Activated CD4-positive, alpha-beta T cell treated with anti-CD3 and anti-CD28 coated beads, Interleukin-2, amount 10 ng/mL, durations not matched to agents 24 days and 14 days (primary cell): ENCODE results near the gene CLDND2. TPM values are rescaled to one million over a fixed set of nuclear protein-coding genes. Genes with fewer than 3 reads are reported as not detected.

ENCODE experiments used
- DNase-seq: peaks from one replicate; pipeline ENCODE4 v3.0.0; 2022
- H3K27ac Mint-ChIP-seq: one replicate; pipeline ENCODE4 v1.8.0; 2022; ENCODE audit warnings: mild to moderate bottlenecking, mixed read lengths
- H3K27me3 Mint-ChIP-seq: one replicate; pipeline ENCODE4 v1.8.0; 2022; ENCODE audit warnings: mixed read lengths
- H3K36me3 Mint-ChIP-seq: one replicate; pipeline ENCODE4 v1.8.0; 2022; ENCODE audit warnings: low read depth, mild to moderate bottlenecking, mixed read lengths
- H3K4me1 Mint-ChIP-seq: one replicate; pipeline ENCODE4 v1.8.0; 2021; ENCODE audit warnings: mixed read lengths
- H3K4me3 Mint-ChIP-seq: one replicate; pipeline ENCODE4 v1.8.0; 2022; ENCODE audit warnings: mild to moderate bottlenecking, moderate library complexity, mixed read lengths
- H3K9me3 Mint-ChIP-seq: one replicate; pipeline ENCODE4 v1.8.0; 2021; ENCODE audit warnings: mixed read lengths
- intact Hi-C: fragments of 100-400 bp; cut with micrococcal nuclease; formaldehyde crosslinking; loops from one replicate; pipeline ENCODE4 v1.15.1; 2023
- total RNA-seq: library from RNA; stranded (reverse); gene quantifications from 2 replicates; pipeline ENCODE4 v1.2.3, GENCODE V29; 2022

Gene CLDND2
- total RNA-seq, 1 donor from 2014 or later: 18.7 TPM

DNA sequence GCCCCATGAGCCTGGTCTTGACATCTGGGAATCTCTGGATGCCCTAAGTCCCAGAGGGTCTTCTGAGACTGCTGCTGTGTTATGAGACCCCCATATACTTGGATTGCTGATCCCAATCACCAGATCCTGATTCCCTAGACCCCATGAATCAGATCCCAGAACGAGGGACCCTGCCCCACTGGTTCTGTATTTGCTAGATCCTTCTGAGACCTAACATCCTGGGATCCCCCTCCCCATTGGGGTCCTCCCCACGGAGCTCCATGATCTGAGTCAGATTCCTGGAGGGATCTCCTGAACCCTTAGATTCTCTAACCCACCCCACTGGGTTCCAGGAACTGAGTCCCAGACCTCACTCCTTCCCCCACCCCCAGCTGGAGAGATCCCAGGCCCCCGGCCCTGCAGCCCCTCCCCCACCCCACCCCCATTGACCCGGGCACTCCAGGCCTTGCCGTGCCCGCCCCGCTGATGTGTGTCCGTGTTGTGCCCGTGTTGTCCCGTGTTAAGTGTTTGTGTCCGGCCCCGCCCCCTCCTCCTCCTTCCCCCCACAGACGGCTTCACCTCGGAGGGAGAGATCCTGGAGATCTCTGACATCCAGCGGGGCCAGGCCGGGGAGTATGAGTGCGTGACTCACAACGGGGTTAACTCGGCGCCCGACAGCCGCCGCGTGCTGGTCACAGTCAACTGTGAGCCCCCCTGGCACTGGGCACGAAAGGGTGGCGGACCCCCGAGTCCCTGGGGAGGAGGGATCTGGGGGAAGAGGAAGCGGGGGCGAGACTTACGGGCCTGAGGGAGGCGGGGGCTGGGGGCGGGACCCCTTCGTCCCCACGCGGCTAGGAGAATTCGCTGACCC is 42.4 kb downstream of the CLDND2 start:
- Mint-ChIP-seq H3K27ac (no peak overlapping the region), H3K4me1 (peaks cover 15% of the 10 kb centered on the region), H3K27me3 (peaks cover 37% of the 10 kb centered on the region), H3K9me3 (peaks cover 4% of the 10 kb centered on the region), H3K4me3 (peak overlapping the region; percentile 51), H3K36me3 (peaks cover 4% of the 10 kb centered on the region)
- DNase-seq: peak; percentile 54
- intact Hi-C loops: no loop called here

DNA sequence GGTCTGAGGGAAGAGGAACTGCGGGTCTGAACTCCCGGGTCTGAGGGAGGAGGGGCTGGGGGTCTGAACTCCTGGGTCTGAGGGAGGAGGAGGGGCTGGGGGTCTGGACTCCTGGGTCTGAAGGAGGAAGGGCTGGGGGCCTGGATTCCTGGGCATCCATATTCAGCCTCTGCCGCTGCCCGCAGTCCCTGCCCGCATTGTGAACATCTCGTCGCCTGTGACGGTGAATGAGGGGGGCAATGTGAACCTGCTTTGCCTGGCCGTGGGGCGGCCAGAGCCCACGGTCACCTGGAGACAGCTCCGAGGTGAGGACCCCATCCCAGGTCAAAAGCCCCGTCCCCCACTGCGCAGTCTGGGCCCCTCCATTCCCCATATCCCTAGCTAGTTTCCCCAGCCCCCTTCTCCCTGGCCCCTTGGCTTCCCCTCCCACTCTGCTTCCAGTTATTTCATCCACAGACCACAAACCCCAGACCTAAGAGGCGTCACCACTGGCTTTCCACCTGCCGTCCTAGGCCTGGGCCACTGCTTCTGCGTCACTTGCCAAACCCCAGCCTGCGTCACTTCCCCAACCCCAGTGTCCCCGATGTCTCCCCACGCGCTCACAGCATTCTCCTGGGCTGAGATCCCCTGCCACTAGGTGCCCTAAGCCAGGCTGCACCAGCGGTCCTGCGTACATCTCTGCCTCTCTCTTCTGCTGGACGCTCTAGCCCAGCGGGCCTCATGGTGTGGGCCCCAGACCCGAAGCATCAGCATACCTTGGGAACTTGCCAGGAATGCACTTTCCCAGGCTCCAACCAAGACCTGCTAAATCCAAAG is 43.4 kb downstream of the CLDND2 start:
- H3K27me3 Mint-ChIP-seq: peaks cover 37% of the 10 kb centered on the region
- H3K27ac Mint-ChIP-seq: peak overlapping the region; percentile 3
- H3K9me3 Mint-ChIP-seq: no peaks in the 10 kb centered on the region
- no peak for DNase-seq
- H3K4me3 Mint-ChIP-seq: no peak overlapping the region
- peaks cover 2% of the 10 kb centered on the region for H3K36me3 Mint-ChIP-seq
- H3K4me1 Mint-ChIP-seq: peaks cover 15% of the 10 kb centered on the region
- intact Hi-C loops: no loop called here

DNA sequence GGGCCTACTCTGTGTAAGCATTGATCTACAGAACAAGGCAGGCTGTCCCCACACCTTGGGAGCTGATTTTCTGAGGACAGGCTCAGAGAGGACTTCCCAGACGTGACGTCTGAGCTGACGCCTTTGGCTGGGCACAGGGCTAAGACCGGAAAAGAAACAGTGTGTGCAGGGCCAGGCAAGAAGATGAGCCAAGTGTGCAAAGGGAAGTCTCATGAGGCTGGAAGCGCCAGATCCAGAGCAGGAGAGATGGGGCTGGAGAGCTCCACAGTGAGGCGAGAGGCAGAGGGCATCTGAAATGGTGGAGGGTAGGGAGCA is 44.7 kb downstream of the CLDND2 start:
- no peak overlapping the region for H3K27ac Mint-ChIP-seq
- intact Hi-C loops: no loop called here

DNA sequence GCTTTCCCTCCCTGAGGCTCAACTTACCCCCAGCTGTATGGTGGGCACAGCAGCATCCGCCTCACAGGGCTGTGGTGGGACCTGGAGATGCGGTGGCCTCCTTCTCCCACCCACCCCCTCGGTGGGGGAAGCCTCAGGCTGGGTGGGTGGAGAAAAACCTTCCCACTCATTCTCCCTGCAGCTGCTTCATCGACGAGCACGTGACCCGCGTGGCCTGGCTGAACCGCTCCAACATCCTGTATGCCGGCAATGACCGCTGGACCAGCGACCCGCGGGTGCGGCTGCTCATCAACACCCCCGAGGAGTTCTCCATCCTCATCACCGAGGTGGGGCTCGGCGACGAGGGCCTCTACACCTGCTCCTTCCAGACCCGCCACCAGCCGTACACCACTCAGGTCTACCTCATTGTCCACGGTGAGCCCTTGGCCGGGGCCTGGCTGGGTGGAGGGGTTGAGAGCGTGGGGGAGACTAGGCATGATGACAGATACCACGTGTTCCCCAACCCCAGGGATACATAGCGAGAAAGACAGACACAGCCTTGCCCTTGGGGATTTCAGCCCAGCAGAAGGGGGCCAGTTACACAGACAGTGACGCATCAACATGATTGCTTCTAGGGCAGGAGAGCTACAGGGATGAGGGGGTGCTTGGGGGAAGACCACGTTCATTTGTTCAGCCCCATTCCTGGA is 45.2 kb downstream of the CLDND2 start:
- Mint-ChIP-seq H3K36me3 (no peaks in the 10 kb centered on the region), H3K27me3 (peaks cover 35% of the 10 kb centered on the region), H3K9me3 (no peaks in the 10 kb centered on the region), H3K4me3 (no peak overlapping the region), H3K4me1 (peaks cover 13% of the 10 kb centered on the region), H3K27ac (no peak overlapping the region)
- intact Hi-C loops: no loop called here
- no peak for DNase-seq

More for the DNA sequence above, 44.7 kb downstream of the CLDND2 start:
- Mint-ChIP-seq H3K36me3 (no peaks in the 10 kb centered on the region), H3K4me3 (no peak overlapping the region), H3K4me1 (peaks cover 13% of the 10 kb centered on the region), H3K9me3 (no peaks in the 10 kb centered on the region), H3K27me3 (peaks cover 37% of the 10 kb centered on the region)
- DNase-seq: no peak

DNA sequence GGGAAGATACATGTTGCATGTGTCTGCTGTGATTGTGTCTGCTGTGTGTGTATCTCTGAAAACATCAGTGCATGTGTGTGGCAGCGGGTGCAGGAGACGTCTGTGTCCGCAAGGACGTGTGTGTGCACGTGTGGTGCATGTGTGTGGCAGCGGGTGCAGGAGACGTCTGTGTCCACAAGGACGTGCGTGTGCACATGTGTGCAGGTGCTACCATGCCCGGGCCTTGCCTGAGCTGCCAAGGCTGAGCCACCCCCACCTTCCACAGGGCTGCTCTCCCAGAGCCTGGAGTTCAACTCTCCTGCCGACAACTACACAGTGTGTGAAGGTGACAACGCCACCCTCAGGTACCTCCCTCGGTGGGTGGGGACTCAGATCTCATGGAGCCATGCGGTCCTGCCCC is 47.0 kb downstream of the CLDND2 start:
- H3K4me3 Mint-ChIP-seq: no peak overlapping the region
- no peaks in the 10 kb centered on the region for H3K36me3 Mint-ChIP-seq
- no peak overlapping the region for H3K27ac Mint-ChIP-seq
- H3K27me3 Mint-ChIP-seq: peaks cover 27% of the 10 kb centered on the region
- H3K9me3 Mint-ChIP-seq: no peaks in the 10 kb centered on the region
- no peak for DNase-seq
- intact Hi-C loops: no loop called here
- peaks cover 8% of the 10 kb centered on the region for H3K4me1 Mint-ChIP-seq

DNA sequence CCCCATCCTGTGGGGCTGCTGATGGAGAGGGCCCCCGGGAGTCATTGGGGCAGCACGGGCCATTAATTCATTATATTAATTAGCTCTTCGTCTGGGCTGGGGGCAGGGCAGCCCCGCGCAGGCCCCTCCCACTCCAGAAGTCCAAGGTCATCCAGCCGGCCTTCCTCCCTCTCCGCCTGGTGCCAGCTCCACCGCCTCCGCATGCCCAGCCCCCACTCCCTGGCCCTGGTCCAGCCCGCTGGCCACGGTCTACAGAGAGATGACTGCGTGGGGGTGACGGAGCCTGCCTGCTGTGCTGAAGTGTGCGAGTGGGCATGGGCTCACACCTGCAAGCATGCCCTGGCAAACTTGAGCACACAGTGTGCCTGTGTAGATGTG is 48.5 kb downstream of the CLDND2 start:
- Mint-ChIP-seq H3K9me3 (no peaks in the 10 kb centered on the region), H3K27me3 (peaks cover 13% of the 10 kb centered on the region), H3K36me3 (no peaks in the 10 kb centered on the region)

DNA sequence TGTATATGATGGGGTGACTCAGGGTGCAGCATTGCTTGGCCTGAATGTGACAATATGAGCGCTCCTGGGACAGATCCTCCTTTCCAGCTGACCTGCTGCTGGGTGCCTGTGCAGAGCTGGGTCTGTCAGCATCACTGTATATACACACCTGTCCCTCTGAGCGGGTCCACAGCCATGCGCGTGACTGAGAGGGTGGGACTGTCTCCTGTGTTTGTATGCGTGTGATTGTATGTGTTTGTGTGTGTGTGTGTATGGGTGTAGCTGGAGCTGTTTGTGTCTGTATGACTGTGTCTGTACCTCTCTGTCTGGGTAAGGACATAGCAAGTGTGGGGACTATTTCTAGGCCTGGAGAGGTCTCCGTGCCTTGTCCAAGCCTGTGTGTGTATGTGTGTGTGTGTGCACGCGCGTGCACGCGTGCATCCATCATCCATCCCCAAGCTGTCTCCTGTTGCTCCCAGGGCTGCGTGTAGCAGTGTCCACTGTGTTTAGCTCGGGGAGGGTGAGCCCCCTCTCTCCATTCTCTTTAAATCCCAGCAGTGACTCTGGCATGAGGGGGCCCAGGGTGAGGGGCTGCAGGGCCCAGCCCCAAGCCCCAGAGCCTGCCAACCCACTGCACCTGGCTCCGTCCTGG is 49.0 kb downstream of the CLDND2 start:
- H3K27ac Mint-ChIP-seq: no peak overlapping the region
- DNase-seq: no peak
- intact Hi-C loops: no loop called here
- H3K36me3 Mint-ChIP-seq: no peaks in the 10 kb centered on the region
- H3K4me1 Mint-ChIP-seq: no peaks in the 10 kb centered on the region
- H3K4me3 Mint-ChIP-seq: no peak overlapping the region
- peaks cover 13% of the 10 kb centered on the region for H3K27me3 Mint-ChIP-seq
- no peaks in the 10 kb centered on the region for H3K9me3 Mint-ChIP-seq

More for the DNA sequence above, 48.5 kb downstream of the CLDND2 start:
- no peaks in the 10 kb centered on the region for H3K4me1 Mint-ChIP-seq
- intact Hi-C loops: no loop called here
- DNase-seq: no peak
- no peak overlapping the region for H3K27ac Mint-ChIP-seq
- no peak overlapping the region for H3K4me3 Mint-ChIP-seq

DNA sequence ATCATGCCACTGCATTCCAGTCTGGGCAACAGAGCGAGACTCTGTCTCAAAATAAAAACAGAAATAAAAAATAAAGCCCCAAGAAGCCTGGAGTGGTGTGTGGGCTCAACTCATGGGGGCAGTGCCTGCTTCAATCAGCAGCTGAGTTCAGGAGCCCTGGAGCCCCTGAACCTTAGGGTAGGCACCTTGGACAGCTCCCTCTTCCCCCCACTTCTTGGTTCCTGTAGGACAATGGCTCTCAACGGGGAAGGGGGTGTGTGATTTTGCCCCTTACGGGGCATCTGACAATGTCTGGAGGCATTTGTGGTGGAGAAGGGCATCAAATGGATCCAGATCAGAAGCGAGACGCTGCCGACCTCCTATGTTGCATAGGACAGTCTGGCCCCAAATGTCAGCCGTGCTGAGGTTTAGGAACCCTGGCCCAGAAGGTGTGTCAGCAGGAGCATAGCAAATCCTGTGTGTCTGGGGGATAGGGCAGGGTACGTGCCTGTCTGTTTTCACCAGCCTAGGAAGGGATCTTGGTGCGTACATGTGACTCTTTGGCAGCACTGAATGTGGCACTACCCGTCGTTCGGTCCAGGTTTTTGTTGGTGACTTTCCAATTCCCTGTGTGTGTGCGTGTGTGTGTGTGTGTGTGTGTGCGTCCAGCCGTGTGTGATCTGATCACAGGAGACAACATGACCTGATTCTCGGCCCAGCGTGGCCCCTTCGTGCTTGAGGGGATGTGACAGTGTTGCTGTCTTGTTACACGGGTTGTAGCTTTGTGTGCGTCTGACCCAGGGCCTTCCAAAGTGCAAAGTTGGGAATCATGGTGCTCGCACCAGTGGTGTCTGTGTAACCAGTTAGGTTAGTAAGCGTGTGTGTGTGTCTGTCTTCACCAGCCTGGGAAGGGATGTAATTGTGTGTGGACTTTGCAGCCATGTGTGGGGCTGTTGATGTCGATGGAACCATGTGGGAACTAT is 49.8 kb downstream of the CLDND2 start:
- H3K4me1 Mint-ChIP-seq: no peaks in the 10 kb centered on the region
- DNase-seq: no peak
- no peaks in the 10 kb centered on the region for H3K36me3 Mint-ChIP-seq
- no peak overlapping the region for H3K4me3 Mint-ChIP-seq
- H3K9me3 Mint-ChIP-seq: no peaks in the 10 kb centered on the region
- intact Hi-C loops: no loop called here
- no peak overlapping the region for H3K27ac Mint-ChIP-seq
- peaks cover 11% of the 10 kb centered on the region for H3K27me3 Mint-ChIP-seq

DNA sequence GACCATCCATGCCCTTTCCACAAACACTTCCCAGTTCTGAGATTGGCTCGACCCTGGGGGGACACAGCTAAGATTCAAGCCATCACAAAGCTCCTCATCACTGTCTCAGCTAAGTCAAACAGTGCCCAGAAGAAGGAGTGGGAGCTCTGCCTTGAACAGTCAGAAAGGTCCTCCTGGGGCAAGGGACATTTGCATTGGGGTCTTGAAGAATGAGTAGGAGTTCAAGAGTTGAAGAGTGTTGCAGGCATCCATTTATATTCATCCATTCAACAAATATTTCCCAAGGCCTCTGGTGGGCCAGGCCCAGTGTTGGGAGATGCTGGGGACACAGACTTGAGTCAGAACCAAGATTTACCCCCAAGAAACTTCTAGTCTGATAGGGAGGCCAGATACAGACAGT is 50.8 kb downstream of the CLDND2 start:
- Mint-ChIP-seq H3K4me3 (no peak overlapping the region), H3K27me3 (peaks cover 12% of the 10 kb centered on the region), H3K36me3 (no peaks in the 10 kb centered on the region), H3K27ac (no peak overlapping the region), H3K4me1 (no peaks in the 10 kb centered on the region), H3K9me3 (no peaks in the 10 kb centered on the region)
- intact Hi-C loops: no loop called here
- DNase-seq: no peak

DNA sequence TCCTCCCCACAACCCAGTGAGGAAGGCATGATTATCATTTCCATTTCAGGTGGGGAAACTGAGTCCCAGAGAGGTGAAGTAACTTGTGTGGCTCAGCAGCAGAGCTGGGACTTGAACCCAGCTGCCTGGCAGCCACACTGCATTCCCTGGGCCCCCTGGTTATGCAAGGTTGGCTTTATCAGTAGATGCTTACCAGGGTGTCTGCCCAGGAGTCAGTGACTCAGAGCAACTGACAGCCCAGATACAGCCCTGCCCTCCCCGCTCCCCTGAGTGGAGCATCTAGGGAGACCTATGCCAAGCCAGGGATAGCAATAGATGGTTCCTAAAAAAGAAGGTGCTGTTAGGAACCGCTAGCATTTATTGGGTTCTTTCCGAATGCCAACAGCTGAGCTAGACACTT is 51.4 kb downstream of the CLDND2 start:
- H3K9me3 Mint-ChIP-seq: no peaks in the 10 kb centered on the region
- H3K4me1 Mint-ChIP-seq: no peaks in the 10 kb centered on the region
- no peak overlapping the region for H3K27ac Mint-ChIP-seq
- H3K4me3 Mint-ChIP-seq: no peak overlapping the region
- intact Hi-C loops: no loop called here
- peaks cover 13% of the 10 kb centered on the region for H3K27me3 Mint-ChIP-seq
- DNase-seq: no peak
- no peaks in the 10 kb centered on the region for H3K36me3 Mint-ChIP-seq
